Aortic smooth muscle cell (primary cell): Measurements from ENCODE around the gene PCGF3. TPM values are rescaled to one million over a fixed set of nuclear protein-coding genes. Genes with fewer than 3 reads are reported as not detected.

Source experiments
- total RNA-seq: library from RNA; depleted of rRNA; stranded (reverse); fragments of >200 nt; gene quantifications from 2 replicates; pipeline ENCODE4 v1.2.3, GENCODE V29; 2014

PCGF3 gene, protein sequence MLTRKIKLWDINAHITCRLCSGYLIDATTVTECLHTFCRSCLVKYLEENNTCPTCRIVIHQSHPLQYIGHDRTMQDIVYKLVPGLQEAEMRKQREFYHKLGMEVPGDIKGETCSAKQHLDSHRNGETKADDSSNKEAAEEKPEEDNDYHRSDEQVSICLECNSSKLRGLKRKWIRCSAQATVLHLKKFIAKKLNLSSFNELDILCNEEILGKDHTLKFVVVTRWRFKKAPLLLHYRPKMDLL
- total RNA-seq, result 26.2 and 27.9 TPM in 2 replicates

DNA sequence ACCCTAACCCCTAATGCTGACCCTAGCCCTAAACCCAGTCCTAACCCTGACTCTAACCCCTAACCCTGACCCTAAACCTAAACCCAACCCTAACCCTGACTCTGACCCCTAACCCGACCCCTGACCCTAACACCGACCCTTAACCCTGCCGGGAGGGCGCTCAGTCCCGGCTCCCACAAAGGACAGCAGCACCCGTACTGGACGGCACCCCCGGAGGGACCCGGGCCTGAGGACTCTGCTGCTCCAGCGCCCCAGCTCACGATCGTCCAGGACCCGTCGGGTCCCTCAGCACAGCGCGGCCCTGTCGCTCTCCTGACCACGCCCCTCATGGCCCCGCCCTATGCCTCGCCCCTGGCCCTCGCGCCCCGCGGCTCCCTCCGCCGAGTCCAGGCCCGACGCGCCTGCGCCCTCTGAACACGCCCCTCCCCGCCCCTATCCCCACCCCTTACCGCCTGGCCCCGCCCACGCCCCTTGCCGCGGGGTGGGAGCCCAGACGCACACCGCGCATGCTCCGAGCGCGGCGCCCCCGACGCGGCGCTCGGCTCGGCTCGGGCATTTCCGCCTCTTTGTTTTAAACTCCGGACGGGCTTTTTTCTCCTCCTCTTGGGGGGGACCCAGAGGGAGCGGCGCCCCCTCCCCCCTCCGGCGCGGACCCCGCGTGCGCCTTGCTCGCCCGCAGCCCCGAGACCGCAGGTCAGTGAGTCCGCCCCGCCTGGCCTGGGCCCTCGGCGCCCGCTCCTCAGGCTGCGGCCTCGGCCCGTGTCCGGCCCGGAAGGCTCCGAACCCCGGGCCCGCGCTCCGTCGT is at the start of gene PCGF3:
Gene PCGF3, plus strand, starts transcription at position 555 of the 805 bp plus-strand sequence. CDS start 27,849 bp downstream, outside the sequence.

DNA sequence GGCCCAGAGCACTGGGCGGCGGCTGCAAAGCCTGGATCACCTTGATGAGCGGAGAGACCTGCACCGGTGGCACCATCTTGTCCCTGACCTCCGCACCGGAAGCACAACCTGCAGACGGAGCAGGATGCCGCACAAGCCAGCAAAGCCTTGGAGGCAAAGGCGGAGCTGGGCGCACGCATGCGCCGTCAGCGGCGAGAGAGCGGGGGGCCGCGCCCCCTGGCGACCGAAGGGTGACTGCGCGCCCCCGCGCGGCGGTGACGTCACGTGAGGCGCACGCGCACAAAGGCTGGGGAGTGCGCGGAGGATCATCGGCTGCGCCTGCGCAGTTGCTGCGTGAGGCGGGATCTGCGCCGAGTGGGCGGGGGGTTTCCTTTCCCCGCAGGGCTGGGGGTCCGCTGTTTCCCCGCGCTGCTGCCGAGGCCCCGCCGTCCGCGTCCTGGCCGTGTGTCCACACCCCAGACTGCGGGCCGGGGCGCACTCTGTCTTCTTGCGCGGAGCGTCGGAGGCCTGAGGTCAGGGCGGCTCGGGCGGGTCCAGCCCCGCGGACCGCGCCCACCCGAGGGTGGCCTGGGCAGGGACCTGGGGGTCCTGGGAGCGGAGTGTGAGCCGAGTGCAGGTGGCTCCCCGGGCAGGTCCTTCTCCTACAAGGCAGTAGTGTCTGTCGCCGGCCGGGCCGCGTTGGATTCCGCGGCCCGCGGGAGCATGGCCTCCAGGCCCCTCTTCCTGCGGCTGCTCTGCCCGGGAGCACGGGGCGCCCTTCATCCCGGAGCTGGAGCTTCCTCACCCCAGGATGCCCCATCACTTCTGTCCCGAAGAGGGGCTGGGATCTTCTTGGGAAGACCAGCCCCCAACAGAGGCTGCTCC is 31.2 kb upstream of the PCGF3 start, which contains the start of the genes ATP5ME and MYL5:
Gene ATP5ME, minus strand, starts transcription at position 105 of the 864 bp plus-strand sequence. Its CDS starts 29 bp downstream, at position 76.
Gene MYL5, plus strand, starts transcription at position 371 of the 864 bp plus-strand sequence. CDS start 3,485 bp downstream, outside the sequence.

DNA sequence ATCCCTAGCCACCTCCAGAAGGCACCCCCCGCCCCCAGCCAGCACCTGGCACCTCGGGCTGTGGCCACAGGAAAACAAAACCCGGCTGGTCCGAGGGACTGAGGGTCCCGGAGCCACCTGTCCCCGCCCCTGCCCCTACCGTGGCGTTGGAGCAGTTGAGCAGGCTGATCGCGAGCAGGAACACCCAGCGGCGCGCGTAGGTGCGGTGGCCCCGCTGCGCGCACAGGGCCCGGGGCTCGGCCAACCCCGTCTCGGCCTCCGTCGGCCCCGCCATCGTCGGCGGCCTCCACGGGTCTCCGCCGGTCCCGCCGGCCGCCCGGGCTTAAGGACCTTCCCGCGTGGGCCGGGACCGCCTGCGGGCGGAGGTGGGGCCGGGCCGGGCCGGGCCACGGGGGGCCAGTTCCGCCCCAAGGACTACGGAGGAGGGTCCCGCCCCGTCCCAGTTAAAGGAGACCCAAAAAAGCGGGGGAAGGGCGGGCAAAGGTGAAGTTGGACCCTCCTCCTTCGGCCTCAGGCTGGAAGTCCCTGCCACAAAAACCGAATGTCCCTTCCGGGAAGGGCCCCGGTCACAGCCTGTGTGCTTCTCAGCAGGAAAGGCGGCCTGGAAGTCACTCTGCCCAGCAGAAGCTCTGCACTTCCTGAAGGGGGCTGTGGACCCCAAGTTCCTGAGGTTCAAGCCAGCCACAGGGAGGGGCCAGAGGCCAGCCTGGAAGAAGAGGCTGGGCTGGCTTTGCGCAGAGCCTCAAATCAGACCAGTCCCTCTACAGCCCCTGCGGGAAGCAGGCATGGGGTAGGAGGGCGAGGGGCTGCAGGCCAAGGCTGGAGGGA is 16.6 kb upstream of the PCGF3 start, which contains the start of gene SLC49A3:
Gene SLC49A3, minus strand, starts transcription at position 298 of the 828 bp plus-strand sequence. Its CDS starts 24 bp downstream, at position 274.

Other genes with a start within 250 kb of the PCGF3 start
- gene ZNF721, start 206.7 kb upstream of the PCGF3 start, total RNA-seq, result 15.2 and 16.5 TPM in 2 replicates
- 48.4 and 49.4 TPM in 2 replicates for gene PIGG, start 206.6 kb upstream of the PCGF3 start, total RNA-seq
- not detected in 2 replicates for gene TMEM271, start 129.5 kb upstream of the PCGF3 start, total RNA-seq
- 0.37 TPM in 1 of 2 replicates, not detected in the other for gene PDE6B, start 80.3 kb upstream of the PCGF3 start, total RNA-seq
- gene ATP5ME, start 31.6 kb upstream of the PCGF3 start, total RNA-seq, result 351 and 373 TPM in 2 replicates
- 18.9 and 27.5 TPM in 2 replicates for gene MYL5, start 31.3 kb upstream of the PCGF3 start, total RNA-seq
- 2.2 and 8.6 TPM in 2 replicates for gene SLC49A3, start 16.7 kb upstream of the PCGF3 start, total RNA-seq
- not detected in 2 replicates for gene CPLX1, start 120.3 kb downstream of the PCGF3 start, total RNA-seq
- gene GAK, start 226.5 kb downstream of the PCGF3 start, total RNA-seq, result 54.9 and 58.3 TPM in 2 replicates
- 15.7 and 16.7 TPM in 2 replicates for gene TMEM175, start 226.6 kb downstream of the PCGF3 start, total RNA-seq